Large intestine (tissue), 3 donors: ENCODE data around the gene SLIT1. TPM values are rescaled to one million over a fixed set of nuclear protein-coding genes. Genes with fewer than 3 reads are reported as not detected.

Experiments
- DNase-seq, 2 donors: peaks; one replicate each; pipeline versions ENCODE4 v3.0.0 to v3.0.0-alpha.2; 2013
- H3K27ac ChIP-seq: one replicate; pipeline ENCODE4 v1.5.1; 2013; ENCODE audit warnings: low read length
- H3K27me3 ChIP-seq: 2 replicates; pipeline ENCODE4 v1.6.1; 2013; ENCODE audit warnings: low read length; ENCODE audit not compliant: control insufficient read depth, insufficient read depth
- H3K36me3 ChIP-seq: 2 replicates; pipeline ENCODE4 v1.6.1; 2013; ENCODE audit warnings: low read length; ENCODE audit not compliant: control insufficient read depth, insufficient read depth
- H3K4me1 ChIP-seq: one replicate; pipeline ENCODE4 v1.6.1; 2013; ENCODE audit warnings: low read length; ENCODE audit not compliant: control insufficient read depth, insufficient read depth
- H3K4me3 ChIP-seq: one replicate; pipeline ENCODE4 v1.5.1; 2013; ENCODE audit warnings: low read length
- H3K9me3 ChIP-seq: one replicate; pipeline ENCODE4 v1.6.1; 2013; ENCODE audit warnings: mild to moderate bottlenecking, low read depth, low read length, moderate library complexity; ENCODE audit not compliant: control insufficient read depth
- WGBS: methylation state at CpG from one replicate; pipeline ENCODE4 v1.1.5; 2013; ENCODE audit warnings: low lambda C conversion rate; ENCODE audit not compliant: insufficient coverage; 5-methylcytosine and 5-hydroxymethylcytosine counted together
- polyA plus RNA-seq: library from polyadenylated mRNA; unstranded; fragments of 120-200 nt; gene quantifications from one replicate; pipeline ENCODE4 v1.2.1, GENCODE V29; 2013

SLIT1 gene
- polyA plus RNA-seq, 1 donor, result 1.6 TPM

- WGBS, result no CpG with 5 or more reads among the region's 9 CpGs
- DNase-seq, result peak; percentile 36 to 42
- no peaks in the 10 kb centered on the region for H3K36me3 ChIP-seq
These were observed 160.0 kb downstream of the SLIT1 start for GRCh38 chr10:97025613-97026242.

GRCh38 chr10:97024168-97025073 is 161.3 kb downstream of the SLIT1 start:
- peak in 1 of 2 donors; percentile 68 for DNase-seq
- Histone ChIP-seq H3K27me3 (no peaks in the 10 kb centered on the region), H3K4me3 (no peak overlapping the region), H3K27ac (no peak overlapping the region), H3K36me3 (no peaks in the 10 kb centered on the region), H3K4me1 (peaks cover 13% of the 10 kb centered on the region), H3K9me3 (no peaks in the 10 kb centered on the region)
- 25% methylated on average over 2 of the region's 13 CpGs for WGBS

More at GRCh38 chr10:97025613-97026242, 160.0 kb downstream of the SLIT1 start:
- Histone ChIP-seq H3K4me1 (peaks cover 8% of the 10 kb centered on the region), H3K27ac (no peak overlapping the region), H3K9me3 (no peaks in the 10 kb centered on the region), H3K4me3 (no peak overlapping the region), H3K27me3 (no peaks in the 10 kb centered on the region)

- 70% methylated on average over 2 of the region's 14 CpGs for WGBS
- Histone ChIP-seq H3K36me3 (no peaks in the 10 kb centered on the region), H3K9me3 (no peaks in the 10 kb centered on the region), H3K27ac (no peak overlapping the region), H3K4me1 (peaks cover 13% of the 10 kb centered on the region), H3K27me3 (no peaks in the 10 kb centered on the region), H3K4me3 (no peak overlapping the region)
- no peak for DNase-seq
These were observed 162.2 kb downstream of the SLIT1 start for GRCh38 chr10:97023401-97024167.

GRCh38 chr10:97022616-97023015 is 163.1 kb downstream of the SLIT1 start:
- WGBS, result no CpG with 5 or more reads among the region's 7 CpGs
- no peaks in the 10 kb centered on the region for H3K27me3 ChIP-seq
- no peak overlapping the region for H3K4me3 ChIP-seq
- no peak for DNase-seq
- H3K36me3 ChIP-seq, result no peaks in the 10 kb centered on the region
- no peak overlapping the region for H3K27ac ChIP-seq
- peaks cover 13% of the 10 kb centered on the region for H3K4me1 ChIP-seq
- no peaks in the 10 kb centered on the region for H3K9me3 ChIP-seq

DNA sequence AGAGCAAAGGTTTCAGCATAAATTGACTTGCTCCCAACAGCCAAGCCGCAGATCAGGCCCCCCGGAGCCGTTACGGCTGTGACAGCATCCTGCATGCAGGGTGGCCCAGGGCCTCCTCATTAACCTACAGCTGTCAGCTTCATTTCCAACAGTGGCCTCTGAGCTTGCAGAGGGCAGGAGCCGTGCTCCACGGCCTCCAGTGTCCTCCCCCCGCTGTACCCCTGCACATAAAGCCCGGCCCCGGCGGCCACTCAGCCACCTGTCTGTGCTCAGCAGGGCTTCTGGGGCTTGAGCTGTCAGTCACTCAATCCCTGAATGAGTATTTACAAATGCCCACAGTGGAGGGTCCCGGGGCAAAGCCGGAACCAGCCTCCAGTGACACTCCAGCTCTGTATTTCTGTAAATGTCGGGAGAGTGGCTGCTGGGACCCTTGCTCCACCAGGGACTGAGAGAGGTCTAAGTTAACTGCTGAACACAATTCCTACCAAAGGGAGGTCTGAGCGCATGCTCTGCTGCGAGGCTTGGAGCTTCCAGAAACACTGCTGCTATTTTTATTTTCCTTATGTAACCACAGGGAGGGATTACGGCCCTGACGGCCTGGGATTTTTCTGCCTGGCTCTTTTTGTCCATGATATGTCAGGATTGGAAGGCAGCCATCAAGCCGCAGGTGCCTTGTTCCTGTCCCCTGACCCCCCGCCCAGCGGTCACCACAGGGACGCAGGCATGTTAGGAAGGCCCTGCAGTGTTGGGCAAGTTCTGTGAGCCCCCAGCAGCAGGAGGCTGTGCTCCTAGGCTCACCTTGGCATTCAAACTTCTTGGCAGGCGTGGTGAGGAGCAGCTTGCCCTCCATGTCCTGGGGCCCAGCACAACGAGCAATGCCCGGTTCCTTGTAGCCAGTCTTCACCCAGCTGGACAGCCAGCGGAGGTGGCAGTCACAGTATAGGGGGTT is 165.0 kb downstream of the SLIT1 start:
- H3K36me3 ChIP-seq, result no peaks in the 10 kb centered on the region
- H3K4me3 ChIP-seq, result no peak overlapping the region
- DNase-seq, result peak in 1 of 2 donors; percentile 49

GRCh38 chr10:97019213-97019844 is 166.4 kb downstream of the SLIT1 start:
- H3K9me3 ChIP-seq, result no peaks in the 10 kb centered on the region
- no CpG with 5 or more reads among the region's 12 CpGs for WGBS
- H3K4me1 ChIP-seq, result peaks cover 15% of the 10 kb centered on the region
- H3K36me3 ChIP-seq, result no peaks in the 10 kb centered on the region
- no peaks in the 10 kb centered on the region for H3K27me3 ChIP-seq
- H3K4me3 ChIP-seq, result no peak overlapping the region
- DNase-seq, result no peak
- no peak overlapping the region for H3K27ac ChIP-seq

More for the DNA sequence above, 165.0 kb downstream of the SLIT1 start:
- Histone ChIP-seq H3K9me3 (no peaks in the 10 kb centered on the region), H3K4me1 (peaks cover 16% of the 10 kb centered on the region), H3K27ac (no peak overlapping the region), H3K27me3 (no peaks in the 10 kb centered on the region)
- WGBS, result no CpG with 5 or more reads among the region's 25 CpGs

GRCh38 chr10:97018251-97019212 is 167.2 kb downstream of the SLIT1 start:
- H3K27me3 ChIP-seq, result no peaks in the 10 kb centered on the region
- no peak overlapping the region for H3K27ac ChIP-seq
- peaks cover 9% of the 10 kb centered on the region for H3K4me1 ChIP-seq
- 100% methylated on average over 2 of the region's 18 CpGs for WGBS
- no peak for DNase-seq
- H3K9me3 ChIP-seq, result no peaks in the 10 kb centered on the region
- H3K4me3 ChIP-seq, result no peak overlapping the region
- H3K36me3 ChIP-seq, result no peaks in the 10 kb centered on the region

GRCh38 chr10:97017474-97017903 is 168.3 kb downstream of the SLIT1 start:
- Histone ChIP-seq H3K9me3 (no peaks in the 10 kb centered on the region), H3K4me3 (no peak overlapping the region), H3K27ac (no peak overlapping the region), H3K4me1 (peaks cover 9% of the 10 kb centered on the region), H3K27me3 (no peaks in the 10 kb centered on the region), H3K36me3 (no peaks in the 10 kb centered on the region)
- DNase-seq, result no peak
- no CpG with 5 or more reads among the region's 5 CpGs for WGBS
